ENCODE data around the gene PFDN2.

PFDN2 gene

DNA sequence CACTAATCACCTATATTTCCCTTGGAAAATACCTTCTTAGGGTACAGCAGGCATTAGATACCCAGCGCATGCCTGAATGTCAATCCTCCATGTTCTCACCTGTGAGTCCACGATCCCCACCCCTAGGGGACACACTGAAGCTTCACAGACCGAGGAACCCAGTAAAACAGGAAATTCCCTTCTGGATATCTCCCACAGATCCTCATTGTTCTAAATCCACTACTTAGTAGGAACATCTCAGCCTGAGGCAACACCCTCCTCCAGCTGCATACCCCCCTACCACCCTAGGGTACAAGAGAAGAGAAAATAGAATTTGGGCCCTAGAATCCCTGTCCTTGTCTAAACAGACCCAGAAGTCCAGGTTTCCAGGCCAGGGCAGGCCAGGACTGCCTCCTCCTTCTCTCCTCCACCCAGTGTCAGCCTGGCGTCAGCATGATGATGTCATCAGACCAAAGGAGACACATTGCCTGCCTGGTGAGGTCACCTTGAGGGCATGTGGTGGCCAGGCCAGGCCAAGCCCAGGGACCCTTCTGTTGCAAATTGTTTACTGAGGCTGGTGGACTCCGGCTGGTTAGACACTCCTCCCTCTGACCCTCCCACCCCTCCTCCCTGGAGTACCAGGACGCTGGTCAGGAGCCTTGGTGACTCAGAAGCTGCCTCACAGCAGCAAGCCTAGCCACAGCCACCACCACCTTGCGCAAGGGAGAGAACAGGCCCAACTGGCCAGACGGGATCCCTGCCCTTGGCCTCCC lies 34.7 kb downstream of the PFDN2 start:
- Histone ChIP-seq H3K27ac (no peak overlapping the region), H3K4me2 (no peak overlapping the region), H3K9ac (no peak overlapping the region), H3K79me2 (ENCODE audit: insufficient read depth, low read depth) (no peaks in the 10 kb centered on the region), H3K36me3 (ENCODE audit: insufficient read depth) (no peaks in the 10 kb centered on the region), H3K27me3 (ENCODE audit: insufficient read depth, low read depth) (no peaks in the 10 kb centered on the region), H4K20me1 (ENCODE audit: insufficient read depth) (no peaks in the 10 kb centered on the region), H2AFZ (ENCODE audit: low read depth) (no peak overlapping the region), H3K4me1 (ENCODE audit: low read depth, poor library complexity, severe bottlenecking) (peaks cover 8% of the 10 kb centered on the region), H3K4me3 (IDR thresholded peaks at IDR 0.05; ENCODE audit: insufficient read depth, low read depth, low read length) (no peak overlapping the region)
- no peak for TF ChIP-seq CTCF (conservative IDR thresholded peaks at IDR 0.05; ENCODE audit: low read depth, low read length)

DNA sequence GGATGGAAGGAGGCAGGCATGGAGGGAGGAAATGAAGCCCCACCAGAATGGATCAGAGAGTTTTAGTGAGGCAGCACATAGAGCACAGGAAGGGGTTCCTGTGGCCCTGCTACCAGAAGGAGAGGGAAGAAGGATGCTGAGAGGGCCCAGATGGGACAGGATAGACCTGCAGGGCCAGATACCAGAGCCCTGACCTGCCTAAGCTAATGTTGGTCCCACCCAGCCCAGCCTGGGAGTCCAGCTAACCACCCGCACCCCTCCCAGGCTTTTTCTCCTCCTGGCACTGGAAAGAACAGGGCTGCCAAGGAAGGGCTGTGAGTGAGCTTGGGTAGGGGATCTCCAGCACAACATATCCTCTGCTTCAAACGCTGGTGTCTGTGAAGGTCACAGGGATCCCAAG lies 35.4 kb downstream of the PFDN2 start:
- Histone ChIP-seq H3K27me3 (ENCODE audit: insufficient read depth, low read depth) (no peaks in the 10 kb centered on the region), H3K4me2 (no peak overlapping the region), H3K4me1 (ENCODE audit: low read depth, poor library complexity, severe bottlenecking) (peaks cover 8% of the 10 kb centered on the region), H3K4me3 (IDR thresholded peaks at IDR 0.05; ENCODE audit: insufficient read depth, low read depth, low read length) (no peak overlapping the region), H4K20me1 (ENCODE audit: insufficient read depth) (no peaks in the 10 kb centered on the region), H3K27ac (no peak overlapping the region), H3K79me2 (ENCODE audit: insufficient read depth, low read depth) (no peaks in the 10 kb centered on the region), H2AFZ (ENCODE audit: low read depth) (no peak overlapping the region), H3K36me3 (ENCODE audit: insufficient read depth) (no peaks in the 10 kb centered on the region), H3K9ac (no peak overlapping the region)
- TF ChIP-seq CTCF (conservative IDR thresholded peaks at IDR 0.05; ENCODE audit: low read depth, low read length): no peak

GRCh38 chr1:161081519-161081918 lies 36.3 kb downstream of the PFDN2 start:
- H4K20me1 ChIP-seq (ENCODE audit: insufficient read depth): no peaks in the 10 kb centered on the region
- no peak overlapping the region for H3K9ac ChIP-seq
- TF ChIP-seq CTCF (conservative IDR thresholded peaks at IDR 0.05; ENCODE audit: low read depth, low read length): no peak
- H3K4me1 ChIP-seq (ENCODE audit: low read depth, poor library complexity, severe bottlenecking): peaks cover 8% of the 10 kb centered on the region
- no peak overlapping the region for H3K27ac ChIP-seq
- no peaks in the 10 kb centered on the region for H3K79me2 ChIP-seq (ENCODE audit: insufficient read depth, low read depth)
- H3K4me2 ChIP-seq: no peak overlapping the region
- H3K4me3 ChIP-seq (IDR thresholded peaks at IDR 0.05; ENCODE audit: insufficient read depth, low read depth, low read length): no peak overlapping the region
- no peaks in the 10 kb centered on the region for H3K36me3 ChIP-seq (ENCODE audit: insufficient read depth)
- no peaks in the 10 kb centered on the region for H3K27me3 ChIP-seq (ENCODE audit: insufficient read depth, low read depth)
- H2AFZ ChIP-seq (ENCODE audit: low read depth): no peak overlapping the region

- TF ChIP-seq CTCF (conservative IDR thresholded peaks at IDR 0.05; ENCODE audit: low read depth, low read length): no peak
Observed at GRCh38 chr1:161080441-161081405, 37.1 kb downstream of the PFDN2 start.

More at GRCh38 chr1:161080441-161081405, 37.1 kb downstream of the PFDN2 start:
- no peaks in the 10 kb centered on the region for H3K79me2 ChIP-seq (ENCODE audit: insufficient read depth, low read depth)
- no peaks in the 10 kb centered on the region for H4K20me1 ChIP-seq (ENCODE audit: insufficient read depth)
- no peaks in the 10 kb centered on the region for H3K27me3 ChIP-seq (ENCODE audit: insufficient read depth, low read depth)
- no peak overlapping the region for H2AFZ ChIP-seq (ENCODE audit: low read depth)
- H3K36me3 ChIP-seq (ENCODE audit: insufficient read depth): no peaks in the 10 kb centered on the region
- no peak overlapping the region for H3K9ac ChIP-seq
- no peak overlapping the region for H3K27ac ChIP-seq
- no peak overlapping the region for H3K4me2 ChIP-seq
- H3K4me1 ChIP-seq (ENCODE audit: low read depth, poor library complexity, severe bottlenecking): peaks cover 8% of the 10 kb centered on the region
- no peak overlapping the region for H3K4me3 ChIP-seq (IDR thresholded peaks at IDR 0.05; ENCODE audit: insufficient read depth, low read depth, low read length)

Measured in KMS-11 (cell line).